Stimulated activated naive CD8-positive, alpha-beta T cell treated with anti-CD3 and anti-CD28 coated beads, Interleukin-15, Interleukin-2, amounts not matched to agents 100 U/mL and 50 U/mL, for 24 hours (primary cell): Measurements from ENCODE around the gene USP7.
"Not testable (repeated sequence)": the region's sequence is repeated elsewhere in the genome, so short reads cannot be mapped to it uniquely, and the experiment has no call there.

Source experiments
- ATAC-seq: fragments of 150-1000 bp; cut with Tn5 transposase; one replicate; pipeline ENCODE4 v1.10.0; 2021
- DNase-seq: peaks from one replicate; pipeline ENCODE4 v3.0.0; 2021

The USP7 gene

DNA sequence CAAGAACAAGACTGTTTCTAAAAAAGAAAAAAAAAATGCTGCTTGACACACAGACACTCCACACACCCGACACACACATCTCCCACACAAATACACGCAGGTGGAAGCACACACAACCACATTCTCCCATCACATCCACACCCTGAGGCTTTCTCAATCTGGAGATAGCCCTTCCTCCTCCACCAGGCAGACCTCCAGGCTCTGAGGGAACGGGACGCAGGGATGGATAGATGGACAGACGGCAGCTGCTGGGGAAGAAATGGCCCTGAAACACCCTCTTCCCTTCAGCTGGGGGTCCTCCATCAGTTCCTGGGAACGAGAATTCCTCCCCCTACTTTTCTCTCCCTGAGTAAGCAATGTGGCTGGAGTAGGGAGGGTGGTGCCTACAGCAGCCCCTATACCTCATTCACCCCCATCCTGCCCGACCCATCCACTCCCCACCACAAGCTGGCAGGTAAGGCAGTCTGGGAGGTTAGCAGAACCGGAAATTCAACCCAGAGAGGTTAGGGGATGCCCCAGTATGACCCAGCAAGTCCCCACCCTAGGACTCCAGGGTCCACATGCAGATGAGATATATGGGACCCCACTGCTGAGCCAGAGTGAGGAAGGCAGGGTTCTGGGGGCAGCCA is 85.7 kb downstream of the USP7 start:
- ATAC-seq = peak; percentile 2

DNA sequence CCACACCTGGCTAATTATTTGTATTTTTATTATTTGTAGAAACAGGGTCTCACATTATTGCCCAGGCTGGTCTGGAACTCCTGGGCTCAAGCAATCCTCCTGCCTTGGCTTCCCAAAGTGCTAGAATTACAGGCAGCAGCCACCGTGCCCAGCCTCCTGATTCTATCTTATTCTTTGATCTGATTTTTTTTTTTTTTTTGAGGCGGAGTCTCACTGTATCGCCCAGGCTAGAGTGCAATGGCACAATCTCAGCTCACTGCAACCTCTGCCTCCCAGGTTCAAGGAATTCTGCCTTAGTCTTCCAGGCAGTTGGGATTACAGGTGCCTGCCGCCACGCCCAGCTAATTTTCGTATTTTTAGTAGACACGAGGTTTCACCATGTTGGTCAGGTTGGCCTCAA is 88.4 kb downstream of the USP7 start:
- not testable (repeated sequence) for ATAC-seq, DNase-seq

More for the DNA sequence above, 85.7 kb downstream of the USP7 start:
- no peak for DNase-seq

DNA sequence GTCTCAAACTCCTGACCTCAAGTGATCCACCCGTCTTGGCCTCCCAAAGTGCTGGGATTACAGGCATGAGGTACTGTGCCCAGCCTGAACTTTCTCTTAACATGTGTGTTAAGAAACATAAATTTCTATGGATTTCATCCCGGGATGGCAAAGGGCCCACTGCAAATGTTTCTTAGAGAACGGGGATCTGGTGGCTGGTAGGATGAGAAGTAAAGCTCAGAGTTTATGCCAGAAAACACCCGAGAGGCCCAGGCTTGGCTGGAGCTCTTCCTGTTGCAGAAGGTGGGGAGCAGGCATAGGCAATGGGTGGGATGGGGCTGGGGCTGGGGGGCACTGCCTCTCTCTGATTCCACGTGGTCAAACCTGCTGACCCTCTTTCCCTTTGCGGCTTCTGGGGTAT is 89.3 kb downstream of the USP7 start:
- DNase-seq (no peak), ATAC-seq (no peak)

DNA sequence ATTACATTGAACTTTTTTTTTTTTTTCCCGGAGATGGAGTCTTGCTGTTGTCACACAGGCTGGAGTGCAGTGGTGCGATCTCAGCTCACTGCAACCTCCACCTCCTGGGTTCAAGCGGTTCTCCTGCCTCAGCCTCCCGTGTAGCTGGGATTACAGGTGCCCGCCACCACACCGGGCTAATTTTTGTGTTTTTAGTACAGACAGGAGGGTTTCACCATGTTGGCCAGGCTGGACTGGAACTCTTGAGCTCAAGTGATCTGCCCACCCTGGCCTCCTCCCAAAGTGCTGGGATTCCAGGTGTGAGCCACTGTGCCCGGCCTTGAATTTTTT is 89.9 kb downstream of the USP7 start:
- ATAC-seq = not testable (repeated sequence)

DNA sequence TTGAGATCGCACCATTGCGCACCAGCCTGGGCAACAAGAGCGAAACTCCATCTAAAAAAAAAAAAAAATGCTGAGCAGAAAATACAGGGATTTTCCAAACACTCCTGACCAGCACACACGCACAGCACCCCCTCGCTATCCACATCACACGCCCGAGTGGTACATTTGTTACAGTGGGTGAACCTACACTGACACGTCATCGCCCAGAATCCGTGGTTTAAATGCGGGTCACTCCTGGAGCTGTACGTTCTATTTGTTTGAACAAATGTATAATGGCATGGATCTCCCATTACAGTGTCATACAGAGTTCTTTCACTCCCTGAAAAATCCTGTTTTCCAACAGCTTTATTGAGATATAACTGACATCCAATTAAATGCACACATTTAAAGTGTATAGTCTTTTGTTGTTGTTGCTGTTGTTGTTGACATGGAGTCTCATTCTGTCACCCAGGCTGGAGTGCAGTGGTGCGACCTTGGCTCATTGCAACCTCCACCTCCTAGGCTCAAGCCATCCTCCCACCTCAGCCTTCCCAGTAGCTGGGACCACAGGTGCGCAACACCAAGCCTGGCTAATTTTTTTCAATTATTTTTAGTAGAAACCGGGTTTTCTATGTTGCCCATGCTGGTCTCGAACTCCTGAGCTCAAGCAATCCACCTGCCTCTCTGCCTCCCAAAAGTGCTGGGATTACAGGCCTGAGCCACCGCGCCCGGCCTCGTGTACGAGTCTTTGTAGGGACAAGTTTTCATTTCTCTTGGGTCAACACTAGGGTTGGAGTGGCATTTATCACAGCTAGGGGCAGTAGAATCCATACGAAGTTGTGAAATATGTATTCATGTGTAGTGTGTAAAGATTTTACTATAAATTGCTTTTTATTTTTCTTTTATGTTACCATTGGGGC is 90.5 kb downstream of the USP7 start:
- ATAC-seq (no peak), DNase-seq (no peak)

More for the DNA sequence above, 89.9 kb downstream of the USP7 start:
- not testable (repeated sequence) for DNase-seq

DNA sequence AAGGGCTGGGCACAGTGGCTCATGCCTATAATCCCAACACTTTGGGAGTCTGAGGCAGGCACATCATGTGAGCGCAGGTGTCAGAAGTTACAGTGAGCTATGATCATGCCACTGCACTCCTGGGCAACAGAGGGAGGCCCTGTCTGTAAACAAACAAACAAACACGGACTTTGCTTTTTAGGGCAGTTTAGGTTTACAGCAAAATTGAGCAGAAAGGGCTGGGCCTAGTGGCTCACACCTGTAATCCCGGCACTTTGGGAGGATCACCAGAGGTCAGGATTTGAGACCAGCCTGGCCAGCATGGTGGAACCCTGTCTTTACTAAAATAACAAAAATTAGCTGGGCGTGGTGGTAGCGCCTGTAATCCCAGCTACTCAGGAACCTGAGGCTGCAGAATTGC is 91.6 kb downstream of the USP7 start:
- no peak for DNase-seq
- ATAC-seq = no peak

DNA sequence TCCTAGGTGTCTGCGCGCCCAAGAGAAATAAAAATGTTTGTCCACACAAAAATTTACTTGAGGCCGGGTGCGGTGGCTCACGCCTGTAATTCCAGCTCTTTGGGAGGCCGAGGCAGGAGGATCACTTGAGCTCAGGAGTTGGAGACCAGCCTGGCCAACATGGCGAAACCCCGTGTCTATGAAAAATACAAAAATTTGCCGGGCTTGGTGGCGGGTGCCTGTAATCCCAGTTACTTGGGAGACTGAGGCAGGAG is 93.8 kb downstream of the USP7 start:
- not testable (repeated sequence) for ATAC-seq, DNase-seq

DNA sequence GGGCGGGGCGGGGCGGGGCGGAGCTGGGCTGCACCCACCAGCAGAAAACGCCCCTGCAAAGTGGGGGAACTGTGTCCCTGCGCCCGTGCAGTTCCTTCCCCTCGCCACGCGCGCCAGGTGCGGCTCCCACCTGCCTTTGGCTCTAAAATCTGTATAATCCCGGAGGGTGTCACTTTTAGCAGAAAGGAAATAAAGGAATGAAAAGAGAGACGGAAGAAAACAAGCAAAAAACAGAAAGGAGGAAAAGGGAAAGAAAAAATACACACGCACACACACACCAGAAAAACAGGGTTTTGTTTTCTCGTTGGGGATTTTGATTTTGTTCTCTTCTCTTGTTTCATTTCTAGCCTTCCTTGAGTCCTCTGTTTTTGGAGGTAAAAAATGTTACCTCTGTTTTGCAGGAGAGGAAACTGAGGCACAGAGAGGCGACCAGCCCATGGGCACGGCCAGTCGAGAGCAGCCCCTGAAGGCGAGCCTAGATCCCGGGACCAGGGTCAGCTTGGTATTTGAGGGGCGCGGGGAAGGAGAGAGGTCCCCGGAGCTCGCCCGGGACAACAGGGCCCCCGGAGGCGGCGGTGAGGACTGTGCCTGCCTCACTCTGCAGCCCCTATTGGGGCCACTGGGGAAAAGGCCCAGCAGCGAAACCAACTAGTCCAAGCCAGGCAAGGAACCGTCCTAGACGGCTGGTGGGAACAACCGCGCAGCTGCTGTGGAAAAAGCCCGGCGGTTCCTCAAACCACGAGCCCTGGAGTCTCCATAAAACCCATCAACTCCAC is 94.3 kb downstream of the USP7 start:
- ATAC-seq (no peak), DNase-seq (peak; percentile 30)

DNA sequence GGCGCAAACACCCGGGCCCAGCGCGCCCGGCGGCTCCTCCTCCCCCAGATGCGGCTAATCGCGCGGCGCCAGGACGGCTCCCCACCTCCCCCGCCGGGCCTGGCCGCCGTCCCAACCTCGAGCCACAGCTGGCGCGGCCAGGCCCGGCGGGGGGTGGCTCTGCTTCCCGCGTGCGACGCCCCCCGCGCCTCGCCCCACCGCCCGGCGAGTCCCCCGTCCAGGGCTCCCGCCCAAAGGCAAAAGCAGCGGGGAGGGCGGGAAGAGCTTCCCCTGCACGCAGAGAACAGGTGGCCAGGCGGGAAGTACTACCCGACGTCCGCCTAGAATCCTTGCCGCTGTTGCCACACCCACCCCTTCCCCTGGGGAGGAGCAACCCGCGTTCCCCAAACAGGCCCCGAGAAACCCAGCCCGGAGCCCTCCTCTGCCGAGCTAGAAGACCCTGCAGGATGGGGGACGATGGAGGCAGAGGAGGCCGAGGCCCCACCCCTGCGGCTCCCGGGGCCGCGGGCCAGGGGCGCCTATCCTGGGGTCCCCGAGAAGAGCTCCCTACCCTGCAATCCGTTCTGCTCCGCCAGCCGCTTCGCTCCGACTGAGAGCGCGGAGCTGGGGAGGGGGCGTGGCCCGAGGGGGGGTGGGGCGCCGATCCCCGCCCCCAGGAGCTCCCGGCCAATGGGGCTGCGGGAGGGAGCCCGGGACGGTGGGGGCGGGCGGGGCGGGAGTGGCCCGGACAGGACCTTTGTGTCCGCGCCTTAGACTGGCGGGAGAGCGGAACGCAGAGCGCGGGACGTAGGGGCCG is 95.1 kb downstream of the USP7 start, which contains the start of gene CARHSP1:
TSS of gene CARHSP1 (minus strand) at position 591 of the 796 bp plus-strand sequence. CDS start 9,678 bp downstream, outside the sequence.
- peak; percentile 91 for DNase-seq
- ATAC-seq = peak; percentile 78

DNA sequence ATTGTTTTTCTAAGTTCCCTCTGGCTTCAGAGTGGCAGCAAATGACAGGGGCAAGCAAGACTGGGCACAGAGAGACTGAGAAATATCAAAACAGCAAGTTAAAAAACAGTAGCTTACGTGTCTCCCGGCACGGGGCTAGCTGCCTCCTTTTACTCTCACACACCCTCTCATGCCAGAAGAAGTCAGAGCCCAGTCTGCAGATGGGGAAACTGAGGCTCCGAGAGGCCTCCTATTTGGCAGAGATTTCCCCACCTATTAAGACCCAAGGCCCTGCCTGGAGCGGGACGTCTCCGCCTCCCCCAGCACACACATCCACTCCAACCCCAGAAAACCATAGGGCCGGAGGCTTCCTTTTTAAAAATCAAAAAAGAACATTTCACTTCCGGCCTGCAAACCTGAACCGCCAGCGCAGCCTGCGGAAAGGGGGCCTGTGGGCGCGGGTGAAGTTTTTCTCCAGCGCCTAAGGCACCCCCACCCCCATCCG is 95.7 kb downstream of the USP7 start:
- DNase-seq = no peak

DNA sequence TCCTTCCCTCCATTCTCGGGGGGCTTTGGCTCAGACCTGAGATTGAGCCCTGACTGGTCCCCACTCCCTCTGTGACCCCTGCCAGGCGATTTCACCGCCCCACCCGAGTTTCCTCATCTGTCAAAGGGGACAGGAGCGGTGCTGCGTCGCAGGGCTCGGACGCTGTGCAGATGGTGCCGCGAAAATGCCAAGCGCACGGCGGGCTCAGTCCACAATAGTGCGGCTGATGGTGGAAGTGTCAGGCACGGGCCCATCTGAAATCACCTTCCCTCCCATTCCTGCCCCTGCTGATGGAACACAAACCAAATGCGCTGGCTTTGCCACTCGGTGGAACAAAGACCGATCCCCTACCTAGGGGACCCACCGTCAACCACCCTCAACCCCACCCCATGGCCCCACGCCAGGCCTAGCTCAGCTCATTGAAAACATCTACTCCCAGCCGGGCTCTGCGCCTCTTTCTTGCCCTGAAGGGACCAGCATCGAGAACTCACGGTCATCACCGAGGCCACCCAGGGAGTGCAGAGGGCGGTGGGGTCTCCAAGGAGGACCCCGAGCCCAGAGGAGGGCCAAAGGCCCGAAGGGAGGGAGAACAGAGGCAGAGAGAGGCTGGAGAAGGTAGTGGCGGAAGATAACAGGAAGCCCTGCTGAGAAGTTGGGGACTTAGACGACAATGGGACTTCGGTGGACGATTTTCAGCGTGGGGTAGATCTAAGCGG is 96.3 kb downstream of the USP7 start:
- DNase-seq = peak; percentile 35
- no peak for ATAC-seq

More for the DNA sequence above, 95.7 kb downstream of the USP7 start:
- no peak for ATAC-seq

DNA sequence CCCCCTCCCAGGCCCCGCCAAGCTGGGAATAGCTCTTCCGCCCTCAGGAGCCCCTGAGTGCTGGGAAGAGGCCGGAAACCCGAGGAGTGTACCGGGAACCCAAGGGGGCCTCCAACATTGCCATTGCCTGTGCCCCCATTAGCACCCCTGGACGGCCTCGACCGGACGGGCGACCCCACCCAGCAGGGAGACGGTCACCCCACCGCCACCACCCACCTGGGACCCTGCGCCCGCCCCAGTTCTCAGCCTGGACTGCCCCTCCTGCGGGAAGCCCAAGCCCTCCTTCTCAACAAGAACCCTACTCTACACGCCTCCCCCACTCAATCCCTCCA is 96.9 kb downstream of the USP7 start:
- DNase-seq (no peak), ATAC-seq (no peak)

DNA sequence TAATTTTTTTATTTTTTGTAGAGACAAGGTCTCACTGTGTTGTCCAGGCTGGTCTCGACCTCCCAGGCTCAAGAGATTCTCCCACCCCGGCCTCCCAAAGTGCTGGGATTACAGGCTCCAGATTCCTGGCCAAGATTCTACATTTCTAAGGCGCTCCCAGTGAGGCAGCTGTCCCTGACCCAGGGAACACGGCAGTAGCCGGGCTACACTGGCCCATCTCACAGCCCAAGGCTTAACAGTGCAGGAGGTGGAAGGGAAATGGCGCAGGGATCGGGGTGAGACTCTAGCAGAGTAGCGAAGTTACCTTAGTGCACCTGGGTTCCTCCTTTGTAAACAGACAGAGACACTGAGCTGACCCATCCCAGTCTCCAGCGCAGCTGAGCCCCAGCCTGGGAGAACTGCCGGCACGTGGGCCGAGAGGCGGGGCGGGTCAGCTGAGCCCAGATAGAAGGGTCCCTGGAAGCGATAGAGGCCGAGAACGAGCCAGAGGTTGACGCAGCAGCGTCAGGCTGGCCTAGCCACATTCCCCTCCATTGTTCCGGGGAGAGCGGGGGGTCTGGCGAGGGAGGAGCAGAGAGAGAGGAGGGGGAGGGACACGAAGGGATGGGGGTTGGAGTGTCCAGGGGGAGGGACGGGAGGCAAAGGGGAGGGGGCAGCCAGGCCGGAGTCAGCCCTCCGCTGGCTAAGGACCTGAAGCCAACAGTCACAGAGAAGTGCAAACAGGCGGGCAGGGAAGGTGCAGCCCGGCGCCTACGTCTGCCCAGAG is 97.4 kb downstream of the USP7 start:
- ATAC-seq = no peak
- no peak for DNase-seq

DNA sequence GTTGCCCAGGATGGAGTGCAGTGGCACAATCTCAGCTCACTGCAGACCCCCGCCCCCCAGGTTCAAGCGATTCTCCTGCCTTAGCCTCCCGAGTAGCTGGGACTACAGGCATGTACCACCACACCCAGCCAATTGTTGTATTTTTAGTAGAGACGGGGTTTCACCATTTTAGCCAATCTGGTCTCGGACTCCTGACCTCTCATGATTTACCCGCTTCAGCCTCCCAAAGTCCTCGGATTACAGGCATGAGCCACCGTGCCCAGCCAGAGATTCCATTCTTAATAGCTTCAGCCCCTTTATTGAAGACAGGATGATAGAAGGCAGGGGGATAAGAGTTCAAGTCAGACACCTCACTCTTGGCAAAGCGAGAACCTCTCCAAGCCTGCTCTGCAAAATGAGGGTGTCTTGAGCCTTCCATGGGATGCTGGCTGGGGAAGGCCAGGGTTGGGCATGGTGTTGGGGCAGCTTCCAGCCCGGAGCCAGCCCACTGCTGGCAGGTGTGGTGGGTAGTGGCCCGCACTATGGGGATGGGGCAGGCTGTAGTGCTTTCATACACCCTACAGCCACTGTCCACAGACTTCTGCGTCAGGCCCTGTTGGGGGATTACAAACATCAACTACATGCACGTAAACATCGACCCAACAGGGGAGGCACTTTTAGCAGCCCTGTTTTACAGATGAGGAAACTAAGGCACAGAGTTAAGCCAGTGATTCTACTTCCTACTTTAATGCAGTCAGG is 98.4 kb downstream of the USP7 start:
- DNase-seq = no peak
- no peak for ATAC-seq

DNA sequence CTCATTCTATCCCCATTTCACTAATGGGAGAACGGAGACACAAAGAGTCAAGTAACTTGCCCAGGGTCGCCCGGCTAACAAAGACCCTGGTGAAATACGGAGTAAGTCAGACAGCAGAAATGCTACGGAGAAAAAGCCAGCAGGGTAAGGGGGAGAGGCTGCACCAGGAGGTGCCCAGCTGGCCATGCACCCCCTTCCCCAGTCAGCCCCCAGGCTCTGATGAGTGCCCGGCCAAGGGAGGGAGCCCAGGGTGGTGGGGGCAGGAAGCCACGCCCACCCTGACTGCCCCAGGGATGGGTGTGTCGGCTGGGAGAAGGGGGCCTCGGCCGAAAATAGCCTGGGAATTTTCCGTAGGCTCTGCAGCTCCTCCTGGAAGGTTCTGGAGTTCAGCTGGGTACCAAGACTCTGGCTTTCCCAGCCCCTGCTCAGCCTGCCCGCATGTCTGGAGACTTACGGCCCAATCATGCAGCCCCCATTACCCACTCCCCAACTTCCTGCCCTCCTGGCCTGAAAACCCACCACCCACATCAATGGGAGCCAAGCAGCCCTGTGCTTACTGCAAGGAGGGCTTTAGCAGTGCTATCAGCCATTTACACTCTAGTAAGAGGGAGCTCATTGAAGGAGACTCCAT is 99.1 kb downstream of the USP7 start:
- ATAC-seq = no peak
- DNase-seq = no peak

DNA sequence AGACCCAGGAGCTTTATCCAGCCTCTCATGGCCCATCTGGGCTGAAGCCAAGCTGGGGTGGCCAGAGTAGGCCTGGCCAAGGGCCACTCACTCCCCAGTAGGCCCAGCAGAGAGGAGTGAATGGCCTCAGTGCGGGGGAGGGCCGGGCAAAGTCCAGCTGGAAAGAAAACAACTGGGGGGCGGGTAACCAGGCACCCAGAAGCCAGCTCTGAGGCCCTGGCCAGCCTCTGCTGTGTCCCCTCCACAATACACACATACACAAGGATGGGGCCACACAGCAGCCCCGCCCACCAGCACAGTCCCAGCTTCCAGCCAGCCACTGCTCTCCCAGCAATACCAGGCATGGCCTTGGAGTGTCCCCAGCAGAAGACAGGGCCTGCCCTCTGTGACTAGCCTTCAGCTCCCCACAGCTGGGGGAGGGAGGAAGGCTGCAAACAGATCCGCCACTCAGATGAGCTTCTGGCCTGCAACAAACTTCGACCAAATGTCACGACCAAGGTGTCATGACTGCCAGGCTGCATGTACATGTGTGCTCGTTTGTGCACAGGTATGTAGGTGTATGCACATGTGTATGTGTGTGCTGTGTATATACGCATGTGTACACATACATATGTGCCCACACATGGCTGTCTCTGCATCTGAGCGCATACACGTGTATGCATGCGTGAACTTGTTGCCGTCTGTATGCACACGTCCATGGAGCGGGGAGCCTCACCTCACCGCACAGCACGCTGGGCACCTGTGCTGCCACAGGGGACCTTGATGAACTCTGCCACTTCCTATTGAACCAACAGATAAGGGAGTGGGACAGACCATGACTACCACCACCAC is 99.9 kb downstream of the USP7 start:
- ATAC-seq (no peak), DNase-seq (no peak)

DNA sequence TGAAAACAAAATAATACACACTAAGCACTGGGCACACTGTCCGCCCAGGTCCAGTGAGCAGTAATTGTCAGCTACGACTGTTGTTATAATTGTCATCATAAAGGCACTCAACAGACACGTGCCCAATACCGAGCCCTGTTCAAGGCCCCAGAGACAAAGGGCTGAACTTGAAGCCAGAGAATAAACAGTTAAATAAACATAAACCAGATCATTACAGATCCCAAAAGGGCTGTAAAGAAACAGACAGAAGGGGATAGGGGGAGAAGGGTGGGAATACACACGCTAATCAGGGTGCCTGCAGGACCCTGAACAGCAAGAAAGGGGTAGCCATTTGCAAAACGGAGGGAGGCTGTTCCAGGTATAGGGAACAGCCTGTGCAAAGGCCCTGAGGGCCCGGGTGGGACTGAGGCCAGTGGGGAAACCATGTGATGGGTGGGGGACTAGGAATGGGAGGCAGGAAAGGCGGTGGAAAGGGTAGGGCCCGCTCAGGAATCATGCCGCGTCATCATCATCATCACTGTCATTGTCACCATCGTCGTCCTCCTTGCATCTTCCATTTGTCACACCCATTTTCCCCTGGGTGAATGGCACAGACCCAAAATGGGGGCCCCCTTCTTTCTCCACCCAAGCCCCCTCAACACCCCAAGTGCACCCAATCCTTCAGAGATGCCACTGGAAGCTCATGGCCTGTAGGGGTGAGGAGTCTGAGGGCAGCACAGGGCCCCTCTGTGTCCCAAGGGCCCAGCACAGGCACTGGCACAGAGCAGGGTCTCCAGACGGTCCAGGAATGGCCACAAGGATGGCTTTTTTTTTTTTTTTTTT is 101.2 kb downstream of the USP7 start:
- DNase-seq (no peak), ATAC-seq (no peak)
